ENCODE results near the gene COL6A1.

DNA sequence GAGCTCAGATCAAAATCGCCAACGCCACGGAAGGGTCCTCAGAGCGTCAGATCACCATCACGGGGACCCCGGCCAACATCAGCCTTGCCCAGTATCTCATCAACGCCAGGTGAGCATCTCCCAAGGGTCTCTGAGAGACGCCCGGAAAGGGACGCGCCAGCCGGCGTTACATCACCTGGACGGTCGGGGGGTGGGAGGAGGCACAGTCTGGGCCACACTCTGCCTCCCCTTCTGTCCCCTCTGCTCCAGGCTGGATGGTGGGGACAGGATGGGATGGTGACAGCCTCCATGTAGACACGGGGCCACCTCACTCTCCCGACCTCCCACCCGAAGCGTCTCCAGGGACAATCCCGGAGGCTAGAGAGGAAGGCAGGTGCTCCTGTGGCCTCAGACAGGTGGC, 41.5 kb upstream of the COL6A1 start:
- TF ChIP-seq, protein P1, sequence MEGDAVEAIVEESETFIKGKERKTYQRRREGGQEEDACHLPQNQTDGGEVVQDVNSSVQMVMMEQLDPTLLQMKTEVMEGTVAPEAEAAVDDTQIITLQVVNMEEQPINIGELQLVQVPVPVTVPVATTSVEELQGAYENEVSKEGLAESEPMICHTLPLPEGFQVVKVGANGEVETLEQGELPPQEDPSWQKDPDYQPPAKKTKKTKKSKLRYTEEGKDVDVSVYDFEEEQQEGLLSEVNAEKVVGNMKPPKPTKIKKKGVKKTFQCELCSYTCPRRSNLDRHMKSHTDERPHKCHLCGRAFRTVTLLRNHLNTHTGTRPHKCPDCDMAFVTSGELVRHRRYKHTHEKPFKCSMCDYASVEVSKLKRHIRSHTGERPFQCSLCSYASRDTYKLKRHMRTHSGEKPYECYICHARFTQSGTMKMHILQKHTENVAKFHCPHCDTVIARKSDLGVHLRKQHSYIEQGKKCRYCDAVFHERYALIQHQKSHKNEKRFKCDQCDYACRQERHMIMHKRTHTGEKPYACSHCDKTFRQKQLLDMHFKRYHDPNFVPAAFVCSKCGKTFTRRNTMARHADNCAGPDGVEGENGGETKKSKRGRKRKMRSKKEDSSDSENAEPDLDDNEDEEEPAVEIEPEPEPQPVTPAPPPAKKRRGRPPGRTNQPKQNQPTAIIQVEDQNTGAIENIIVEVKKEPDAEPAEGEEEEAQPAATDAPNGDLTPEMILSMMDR (IDR thresholded peaks at IDR 0.05), result no peak
- no peak for TF ChIP-seq ZFX (IDR thresholded peaks at IDR 0.05; ENCODE audit: borderline replicate concordance)

Measured in 22Rv1 (cell line).